ENCODE measurements around the gene MC5R.

The MC5R gene

DNA sequence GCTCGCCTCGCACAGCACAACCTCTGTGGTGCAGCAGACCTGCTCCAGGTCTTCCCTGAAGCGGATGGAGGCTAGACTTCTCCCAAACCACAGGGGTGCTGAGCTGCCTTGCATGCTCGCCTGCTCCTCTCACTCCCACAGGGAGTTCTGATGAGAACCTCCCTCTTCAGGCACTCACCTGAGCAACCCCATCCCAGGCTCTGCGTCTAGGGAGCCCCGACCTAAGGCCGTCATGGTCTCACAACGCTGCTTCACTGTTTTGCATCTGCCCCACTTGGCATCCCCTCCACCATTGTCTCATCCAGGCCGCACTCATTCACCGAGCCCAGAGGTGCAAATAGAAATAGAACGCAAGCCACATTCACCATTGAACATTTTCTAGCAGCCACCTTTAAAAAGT, 24.6 kb upstream of the MC5R start:
- no peak for DNase-seq (ENCODE audit: low read depth)
- TF ChIP-seq, protein P1, sequence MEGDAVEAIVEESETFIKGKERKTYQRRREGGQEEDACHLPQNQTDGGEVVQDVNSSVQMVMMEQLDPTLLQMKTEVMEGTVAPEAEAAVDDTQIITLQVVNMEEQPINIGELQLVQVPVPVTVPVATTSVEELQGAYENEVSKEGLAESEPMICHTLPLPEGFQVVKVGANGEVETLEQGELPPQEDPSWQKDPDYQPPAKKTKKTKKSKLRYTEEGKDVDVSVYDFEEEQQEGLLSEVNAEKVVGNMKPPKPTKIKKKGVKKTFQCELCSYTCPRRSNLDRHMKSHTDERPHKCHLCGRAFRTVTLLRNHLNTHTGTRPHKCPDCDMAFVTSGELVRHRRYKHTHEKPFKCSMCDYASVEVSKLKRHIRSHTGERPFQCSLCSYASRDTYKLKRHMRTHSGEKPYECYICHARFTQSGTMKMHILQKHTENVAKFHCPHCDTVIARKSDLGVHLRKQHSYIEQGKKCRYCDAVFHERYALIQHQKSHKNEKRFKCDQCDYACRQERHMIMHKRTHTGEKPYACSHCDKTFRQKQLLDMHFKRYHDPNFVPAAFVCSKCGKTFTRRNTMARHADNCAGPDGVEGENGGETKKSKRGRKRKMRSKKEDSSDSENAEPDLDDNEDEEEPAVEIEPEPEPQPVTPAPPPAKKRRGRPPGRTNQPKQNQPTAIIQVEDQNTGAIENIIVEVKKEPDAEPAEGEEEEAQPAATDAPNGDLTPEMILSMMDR (conservative IDR thresholded peaks at IDR 0.05; ENCODE audit: control insufficient read depth, insufficient read depth, low read depth, low read length): no peak

GRCh38 chr18:13800505-13801259, 23.3 kb upstream of the MC5R start:
- DNase-seq (ENCODE audit: low read depth): peak; percentile 34
- H3K4me3 ChIP-seq (ENCODE audit: control insufficient read depth, low read depth, low read length): no peak overlapping the region
- TF ChIP-seq, protein P1 (conservative IDR thresholded peaks at IDR 0.05; ENCODE audit: control insufficient read depth, insufficient read depth, low read depth, low read length): peak; percentile 25

More for the DNA sequence above, 24.6 kb upstream of the MC5R start:
- H3K4me3 ChIP-seq (ENCODE audit: control insufficient read depth, low read depth, low read length): no peak overlapping the region

DNA sequence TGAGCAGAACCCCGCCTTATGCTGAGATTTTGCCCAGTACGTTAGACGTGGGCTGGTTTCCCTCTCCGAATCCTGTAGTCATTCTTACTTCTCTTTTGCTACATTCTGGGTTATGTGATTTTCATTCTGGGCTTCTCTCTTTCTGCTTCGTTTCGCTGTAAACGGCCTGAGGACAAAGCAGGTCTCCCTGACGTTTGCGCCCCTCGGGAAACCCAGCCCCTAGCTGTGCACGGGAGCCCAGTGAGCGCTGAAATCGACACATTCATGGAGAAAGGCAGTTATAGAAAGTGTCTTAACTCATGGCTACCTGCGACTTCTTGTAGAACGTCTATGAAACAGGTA, 22.7 kb upstream of the MC5R start:
- no peak overlapping the region for H3K4me3 ChIP-seq (ENCODE audit: control insufficient read depth, low read depth, low read length)
- TF ChIP-seq, protein P1 (conservative IDR thresholded peaks at IDR 0.05; ENCODE audit: control insufficient read depth, insufficient read depth, low read depth, low read length): no peak
- DNase-seq (ENCODE audit: low read depth): no peak

- H3K4me3 ChIP-seq (ENCODE audit: control insufficient read depth, low read depth, low read length): no peak overlapping the region
- TF ChIP-seq, protein P1 (conservative IDR thresholded peaks at IDR 0.05; ENCODE audit: control insufficient read depth, insufficient read depth, low read depth, low read length): no peak
- DNase-seq (ENCODE audit: low read depth): no peak
Observed at GRCh38 chr18:13804305-13804704, 19.6 kb upstream of the MC5R start.

DNA sequence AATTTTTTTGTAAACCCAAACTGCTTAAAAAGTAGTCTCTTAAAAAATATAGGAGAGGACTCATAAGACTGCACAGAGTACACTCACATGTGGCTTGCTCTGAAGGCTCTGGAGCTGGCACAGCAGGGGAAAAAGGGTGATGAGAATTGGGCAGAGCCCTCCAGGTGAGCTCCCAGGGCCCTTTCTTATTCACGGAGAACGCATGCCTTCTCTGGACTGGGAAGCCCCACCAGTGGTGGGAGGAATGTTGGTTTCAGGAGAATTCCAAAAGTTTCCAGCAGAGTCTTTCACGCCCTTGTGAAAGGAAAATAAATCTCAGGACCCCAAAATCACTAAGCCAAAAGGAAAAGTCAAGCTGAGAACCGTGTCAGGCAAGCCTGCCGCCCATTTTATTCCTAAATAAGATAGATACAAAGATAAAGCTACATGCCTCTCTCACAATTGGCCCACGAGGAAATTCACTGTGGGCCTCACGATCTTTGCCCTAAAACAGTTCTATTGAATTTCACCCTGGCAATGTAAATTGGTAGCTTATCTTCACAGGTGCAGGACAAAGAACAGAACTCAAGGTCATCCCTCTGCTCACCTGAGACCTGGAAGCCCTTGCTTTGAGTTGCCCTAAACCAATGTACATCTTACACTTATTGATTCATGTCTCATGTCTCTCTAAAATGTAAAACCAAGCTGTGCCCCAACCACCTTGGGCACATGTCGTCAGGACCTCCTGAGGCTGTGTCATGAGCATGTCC, 15.5 kb upstream of the MC5R start:
- no peak overlapping the region for H3K4me3 ChIP-seq (ENCODE audit: control insufficient read depth, low read depth, low read length)
- DNase-seq (ENCODE audit: low read depth): no peak
- TF ChIP-seq, protein P1 (conservative IDR thresholded peaks at IDR 0.05; ENCODE audit: control insufficient read depth, insufficient read depth, low read depth, low read length): no peak

DNA sequence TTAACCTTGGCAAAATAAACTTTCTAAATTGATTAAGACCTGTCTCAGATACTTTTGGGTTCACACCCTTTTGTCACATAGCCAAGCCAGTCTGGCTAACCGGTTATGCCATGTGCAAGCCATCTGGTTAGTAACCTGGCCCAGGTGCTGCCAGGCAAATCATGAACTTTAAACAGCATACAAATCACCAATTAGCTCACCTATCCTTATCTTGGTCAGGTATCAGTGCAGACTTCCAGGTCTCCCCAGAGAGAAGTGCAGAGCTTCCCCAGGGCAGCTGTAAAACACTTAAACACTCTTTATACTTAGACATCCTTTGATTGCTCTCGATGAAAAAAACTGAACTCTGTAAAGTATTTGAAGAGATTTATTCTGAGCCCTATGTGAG, 14.9 kb upstream of the MC5R start:
- TF ChIP-seq, protein P1 (conservative IDR thresholded peaks at IDR 0.05; ENCODE audit: control insufficient read depth, insufficient read depth, low read depth, low read length): no peak
- no peak overlapping the region for H3K4me3 ChIP-seq (ENCODE audit: control insufficient read depth, low read depth, low read length)
- DNase-seq (ENCODE audit: low read depth): no peak

Data from fibroblast of mammary gland (primary cell).